Measurements from ENCODE around the gene DLGAP1.

The DLGAP1 gene

GRCh38 chr18:3906116-3906750 lies 548.9 kb downstream of the DLGAP1 start:
- H3K36me3 Mint-ChIP-seq (ENCODE audit: low read depth): no peaks in the 10 kb centered on the region

GRCh38 chr18:3903337-3903736 lies 551.8 kb downstream of the DLGAP1 start:
- peaks cover 12% of the 10 kb centered on the region for H3K4me1 Mint-ChIP-seq
- no peak for TF ChIP-seq CTCF (IDR thresholded peaks at IDR 0.05)
- no peaks in the 10 kb centered on the region for H3K27me3 Mint-ChIP-seq (ENCODE audit: low read depth, poor library complexity)
- no peaks in the 10 kb centered on the region for H3K9me3 Mint-ChIP-seq
- DNase-seq: no peak
- H3K4me3 Mint-ChIP-seq: no peak overlapping the region
- no peaks in the 10 kb centered on the region for H3K36me3 Mint-ChIP-seq (ENCODE audit: low read depth)
- no peak overlapping the region for H3K27ac Mint-ChIP-seq

More at GRCh38 chr18:3906116-3906750, 548.9 kb downstream of the DLGAP1 start:
- no peaks in the 10 kb centered on the region for H3K9me3 Mint-ChIP-seq
- H3K27me3 Mint-ChIP-seq (ENCODE audit: low read depth, poor library complexity): no peaks in the 10 kb centered on the region
- no peak overlapping the region for H3K4me3 Mint-ChIP-seq
- no peak for TF ChIP-seq CTCF (IDR thresholded peaks at IDR 0.05)
- H3K4me1 Mint-ChIP-seq: peaks cover 8% of the 10 kb centered on the region
- H3K27ac Mint-ChIP-seq: no peak overlapping the region
- DNase-seq: no peak

GRCh38 chr18:3902676-3903075 lies 552.4 kb downstream of the DLGAP1 start:
- Mint-ChIP-seq H3K27me3 (ENCODE audit: low read depth, poor library complexity) (no peaks in the 10 kb centered on the region), H3K9me3 (no peaks in the 10 kb centered on the region), H3K4me1 (peaks cover 12% of the 10 kb centered on the region), H3K27ac (no peak overlapping the region), H3K4me3 (no peak overlapping the region), H3K36me3 (ENCODE audit: low read depth) (no peaks in the 10 kb centered on the region)
- no peak for TF ChIP-seq CTCF (IDR thresholded peaks at IDR 0.05)
- DNase-seq: no peak

GRCh38 chr18:3901811-3902210 lies 553.3 kb downstream of the DLGAP1 start:
- no peak for DNase-seq
- no peaks in the 10 kb centered on the region for H3K36me3 Mint-ChIP-seq (ENCODE audit: low read depth)

GRCh38 chr18:3901042-3901441 lies 554.1 kb downstream of the DLGAP1 start:
- Mint-ChIP-seq H3K4me1 (peaks cover 12% of the 10 kb centered on the region), H3K4me3 (no peak overlapping the region), H3K27ac (no peak overlapping the region), H3K27me3 (ENCODE audit: low read depth, poor library complexity) (no peaks in the 10 kb centered on the region), H3K9me3 (no peaks in the 10 kb centered on the region), H3K36me3 (ENCODE audit: low read depth) (no peaks in the 10 kb centered on the region)
- DNase-seq: no peak
- no peak for TF ChIP-seq CTCF (IDR thresholded peaks at IDR 0.05)

More at GRCh38 chr18:3901811-3902210, 553.3 kb downstream of the DLGAP1 start:
- Mint-ChIP-seq H3K4me3 (no peak overlapping the region), H3K4me1 (peaks cover 12% of the 10 kb centered on the region), H3K27me3 (ENCODE audit: low read depth, poor library complexity) (no peaks in the 10 kb centered on the region), H3K9me3 (no peaks in the 10 kb centered on the region), H3K27ac (no peak overlapping the region)
- no peak for TF ChIP-seq CTCF (IDR thresholded peaks at IDR 0.05)

- Mint-ChIP-seq H3K27ac (no peak overlapping the region), H3K9me3 (no peaks in the 10 kb centered on the region), H3K4me3 (no peak overlapping the region), H3K36me3 (ENCODE audit: low read depth) (no peaks in the 10 kb centered on the region), H3K4me1 (peaks cover 12% of the 10 kb centered on the region), H3K27me3 (ENCODE audit: low read depth, poor library complexity) (no peaks in the 10 kb centered on the region)
- TF ChIP-seq CTCF (IDR thresholded peaks at IDR 0.05): no peak
- no peak for DNase-seq
These were observed 554.8 kb downstream of the DLGAP1 start for GRCh38 chr18:3900327-3900726.

Data from nephron progenitor cell (in vitro differentiated cells).